ENCODE data around the gene NECTIN1. TPM values are rescaled to one million over a fixed set of nuclear protein-coding genes. Genes with fewer than 3 reads are reported as not detected.

NECTIN1 gene
- total and polyA plus RNA-seq, 2 donors (not counting 3 experiments of a cell fraction or from before 2014, with no cell fraction given), result 10.8 to 23.6 TPM

DNA sequence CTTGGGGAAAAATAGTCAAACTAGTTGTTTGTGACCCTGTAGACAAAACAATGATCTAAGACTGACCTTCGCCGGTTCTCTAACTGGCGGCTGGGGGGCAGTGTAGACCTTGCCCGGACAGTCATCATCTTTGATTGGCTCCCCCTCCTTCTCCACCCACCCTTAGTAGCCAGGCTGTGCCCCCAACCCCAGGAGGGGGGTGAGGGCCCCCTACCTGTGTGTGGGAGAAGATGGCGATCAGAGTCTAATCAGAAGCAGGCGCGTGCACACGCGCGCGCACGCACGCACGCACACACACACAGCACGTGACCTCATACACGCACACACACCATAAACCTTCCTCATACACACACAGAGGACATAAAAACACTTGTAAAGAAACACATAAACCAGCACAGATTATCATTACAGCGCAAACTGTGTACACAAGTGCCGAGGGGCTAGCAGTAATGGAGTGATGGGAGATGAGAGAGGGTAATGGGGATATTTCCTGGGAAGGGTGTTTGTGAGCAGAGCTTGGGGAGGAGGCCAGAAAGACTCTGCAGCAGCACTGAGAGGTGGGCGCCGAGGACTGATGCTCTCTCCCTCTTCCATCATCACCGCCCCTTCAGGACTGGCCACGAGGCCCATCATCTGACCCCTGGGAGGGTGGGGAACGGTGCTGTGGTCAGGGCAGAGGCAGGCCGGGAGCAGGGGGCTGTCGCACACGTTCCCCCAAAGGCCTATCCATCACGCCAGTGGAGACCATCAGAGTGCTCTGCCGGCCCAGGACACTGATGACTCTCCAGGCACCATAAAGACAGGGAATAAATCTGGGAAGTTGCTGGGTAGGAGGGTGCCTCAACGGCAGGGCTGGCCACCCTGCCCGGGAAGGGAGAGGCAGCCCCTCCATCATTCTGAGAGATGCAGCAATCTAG is 12.2 kb downstream of the NECTIN1 start:
- H3K4me3 ChIP-seq (replicated peaks in 1 of 3; ENCODE audit: insufficient read depth in 1 of 3, low read depth in 1 of 3, low read length in 3 of 3), result no peak overlapping the region
- no TSS peak for BruUV-seq (replicated peaks)

More for the DNA sequence above, 12.2 kb downstream of the NECTIN1 start:
- dilution Hi-C loops (cut with MboI; ENCODE audit: extremely low pct_ligation_motif_present, low sequenced_read_pairs) (no loop called here), intact Hi-C loops (cut with micrococcal nuclease) (no loop called here)
- POLR2A ChIA-PET, result no interaction called here
- Histone ChIP-seq H2AFZ (ENCODE audit: low read depth, low read length) (no peak overlapping the region), H3K79me2 (ENCODE audit: control insufficient read depth, insufficient read depth, low read length) (peaks cover 2% of the 10 kb centered on the region), H3K36me3 (ENCODE audit: control insufficient read depth in 2 of 2, extremely low read depth in 1 of 2, insufficient read depth in 2 of 2, low read length in 2 of 2) (no peaks in the 10 kb centered on the region), H3K4me1 (ENCODE audit: control insufficient read depth, extremely low read depth, insufficient read depth, low read length) (peaks cover 5% of the 10 kb centered on the region), H3K27me3 (ENCODE audit: control insufficient read depth in 2 of 2, insufficient read depth in 2 of 2, low read length in 2 of 2) (no peaks in the 10 kb centered on the region), H4K20me1 (replicated peaks; ENCODE audit: control insufficient read depth, extremely low read depth, insufficient read depth, low read length) (no peaks in the 10 kb centered on the region), H3K9me3 (replicated peaks; ENCODE audit: control insufficient read depth, insufficient read depth, low read length) (no peaks in the 10 kb centered on the region), H3K9ac (replicated peaks; ENCODE audit: extremely low read depth, insufficient read depth, low read length) (no peak overlapping the region), H3K27ac (ENCODE audit: insufficient read depth, low read depth, low read length) (no peak overlapping the region), H3K9me1 (replicated peaks; ENCODE audit: control insufficient read depth, extremely low read depth, insufficient read depth, low read length) (no peaks in the 10 kb centered on the region), H3K4me2 (ENCODE audit: insufficient read depth, low read length) (no peak overlapping the region)
- FAIRE-seq (no peak), DNase-seq (ENCODE audit: low read depth, low spot score) (no peak)
- TF ChIP-seq POLR2A (IDR thresholded peaks at IDR 0.05; ENCODE audit: low read depth, low read length), result no peak
- TF ChIP-seq JUN (IDR thresholded peaks at IDR 0.05; ENCODE audit: borderline replicate concordance, insufficient read depth, insufficient read length, low read depth), result no peak
- TF ChIP-seq CTCF (IDR thresholded peaks at IDR 0.05; ENCODE audit: extremely low read depth in 1 of 2, insufficient read depth in 1 of 2, low read depth in 1 of 2, low read length in 2 of 2), result no peak
- no peak for TF ChIP-seq GATA2 (IDR thresholded peaks at IDR 0.05; ENCODE audit: insufficient read depth, insufficient read length, low read depth, low read length)
- no peak for TF ChIP-seq FOS (IDR thresholded peaks at IDR 0.05; ENCODE audit: borderline replicate concordance, insufficient read depth, low read length)
- no peak for TF ChIP-seq POLR2AphosphoS5 (IDR thresholded peaks at IDR 0.05; ENCODE audit: insufficient read depth, low read depth, low read length)
- no peak for TF ChIP-seq EZH2 (IDR thresholded peaks at IDR 0.05; ENCODE audit: borderline replicate concordance, low read depth, low read length, severe bottlenecking)
- TF ChIP-seq MAX (IDR thresholded peaks at IDR 0.05; ENCODE audit: insufficient read depth, insufficient read length), result no peak
- TF ChIP-seq MYC (IDR thresholded peaks at IDR 0.05; ENCODE audit: low read depth, low read length), result no peak
- CTCF ChIA-PET, result no interaction called here

Data from endothelial cell of umbilical vein (primary cell).